HG03520 (cell line): ENCODE results near the gene BRINP1.

Experiments used
- ATAC-seq: cut with Tn5 transposase; IDR thresholded peaks from one replicate; pipeline ENCODE4 v1.9.1; 2021; ENCODE audit warnings: mild to moderate bottlenecking, moderate library complexity; ENCODE audit not compliant: unreplicated experiment

Gene BRINP1

GRCh38 chr9:119349351-119349825 is 19.8 kb downstream of the BRINP1 start:
- ATAC-seq, result no peak

GRCh38 chr9:119343059-119343990 is 25.9 kb downstream of the BRINP1 start:
- ATAC-seq, result no peak

GRCh38 chr9:119339056-119339455 is 30.2 kb downstream of the BRINP1 start:
- ATAC-seq, result no peak

GRCh38 chr9:119337573-119337972 is 31.7 kb downstream of the BRINP1 start:
- no peak for ATAC-seq

GRCh38 chr9:119334745-119335144 is 34.5 kb downstream of the BRINP1 start:
- ATAC-seq, result no peak

- no peak for ATAC-seq
Measured at GRCh38 chr9:119333507-119334229, 35.6 kb downstream of the BRINP1 start.

GRCh38 chr9:119332522-119332921 is 36.7 kb downstream of the BRINP1 start:
- ATAC-seq, result no peak

GRCh38 chr9:119322184-119322583 is 47.1 kb downstream of the BRINP1 start:
- ATAC-seq, result no peak

GRCh38 chr9:119318371-119318770 is 50.9 kb downstream of the BRINP1 start:
- ATAC-seq, result no peak

- no peak for ATAC-seq
Measured at GRCh38 chr9:119313846-119314245, 55.4 kb downstream of the BRINP1 start.

- no peak for ATAC-seq
Measured at GRCh38 chr9:119310741-119311140, 58.5 kb downstream of the BRINP1 start.

GRCh38 chr9:119307471-119307870 is 61.8 kb downstream of the BRINP1 start:
- no peak for ATAC-seq

- no peak for ATAC-seq
Measured at GRCh38 chr9:119304555-119304954, 64.7 kb downstream of the BRINP1 start.

GRCh38 chr9:119302988-119303698 is 66.1 kb downstream of the BRINP1 start:
- no peak for ATAC-seq

GRCh38 chr9:119298076-119298853 is 71.0 kb downstream of the BRINP1 start:
- ATAC-seq, result peak; percentile 97

- ATAC-seq, result no peak
Measured at GRCh38 chr9:119291554-119291953, 77.7 kb downstream of the BRINP1 start.

- ATAC-seq, result peak; percentile 80
Measured at GRCh38 chr9:119289740-119290433, 79.3 kb downstream of the BRINP1 start.

GRCh38 chr9:119284587-119285337 is 84.5 kb downstream of the BRINP1 start:
- no peak for ATAC-seq

GRCh38 chr9:119284118-119284517 is 85.1 kb downstream of the BRINP1 start:
- no peak for ATAC-seq
